Stimulated activated CD4-positive, alpha-beta T cell treated with anti-CD3 and anti-CD28 coated beads, TNF-alpha, amount 100 ng/mL, for 1 hour (primary cell): Measurements from ENCODE around the gene SMIM1.

ENCODE experiments used
- DNase-seq, 3 donors: peaks; one replicate each; pipeline ENCODE4 v3.0.0-alpha.2; 2020; ENCODE audit warnings: low read depth in 3 of 3, low spot score in 1 of 3

Gene SMIM1

DNA sequence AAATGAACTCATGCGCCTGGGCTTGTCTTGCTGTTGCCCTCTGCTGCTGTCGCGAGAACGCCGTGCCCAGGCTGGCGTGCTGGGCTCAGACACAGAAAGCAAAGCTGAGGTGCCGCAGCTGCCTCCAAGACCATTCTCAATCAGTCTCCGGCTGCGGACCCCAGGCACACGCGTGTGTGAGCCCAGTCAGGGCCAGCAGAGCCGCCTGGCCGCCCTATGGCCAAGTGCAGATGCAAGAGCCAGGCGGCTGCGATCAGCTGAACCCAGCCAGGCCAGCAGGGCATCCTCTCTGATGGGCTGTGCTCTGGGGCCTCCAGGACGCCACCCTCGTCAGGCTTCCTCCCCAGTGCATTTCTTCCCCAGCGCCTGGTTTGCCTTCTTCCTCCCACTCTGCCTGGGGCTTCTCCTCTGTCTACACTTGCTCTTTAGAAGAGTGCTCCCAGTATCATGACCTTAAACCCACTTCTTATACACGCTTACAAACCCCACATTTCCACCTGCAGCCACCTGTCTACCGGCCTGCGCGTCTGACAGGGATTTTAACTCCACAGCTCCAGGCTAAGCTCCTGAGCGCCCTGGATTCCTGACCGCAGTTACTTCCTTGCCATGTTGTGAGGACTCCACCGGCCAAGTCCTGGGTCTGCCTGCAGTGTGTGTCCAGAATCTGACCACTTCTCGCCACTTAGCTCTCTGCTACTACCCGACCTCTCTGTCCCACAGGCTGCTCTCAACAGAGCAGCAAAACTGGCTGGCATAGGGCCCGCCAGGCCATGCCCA, 45.5 kb downstream of the SMIM1 start:
- DNase-seq = no peak

GRCh38 chr1:3819771-3820200, 47.2 kb downstream of the SMIM1 start:
- no peak for DNase-seq

DNA sequence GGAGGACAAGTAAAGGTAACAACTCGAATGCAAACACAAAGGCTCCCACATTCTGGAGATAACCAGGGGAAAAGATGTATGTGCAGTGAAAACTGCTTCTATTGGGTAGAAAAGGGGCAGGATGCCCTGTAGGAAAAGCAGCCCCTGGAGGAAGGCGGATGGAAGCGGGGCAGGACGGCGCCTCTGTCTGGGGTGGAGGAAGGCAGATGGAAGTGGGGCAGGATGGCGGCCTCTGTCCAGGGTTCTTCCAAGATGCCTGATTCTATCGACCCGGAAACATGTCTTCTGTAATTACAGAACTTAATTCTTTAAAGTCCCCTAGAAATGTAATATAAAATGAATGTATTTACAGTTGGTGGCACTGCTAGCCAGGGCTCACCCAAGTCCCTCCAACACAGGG, 47.8 kb downstream of the SMIM1 start:
- no peak for DNase-seq

- no peak for DNase-seq
Measured at GRCh38 chr1:3821004-3821403, 48.5 kb downstream of the SMIM1 start.

DNA sequence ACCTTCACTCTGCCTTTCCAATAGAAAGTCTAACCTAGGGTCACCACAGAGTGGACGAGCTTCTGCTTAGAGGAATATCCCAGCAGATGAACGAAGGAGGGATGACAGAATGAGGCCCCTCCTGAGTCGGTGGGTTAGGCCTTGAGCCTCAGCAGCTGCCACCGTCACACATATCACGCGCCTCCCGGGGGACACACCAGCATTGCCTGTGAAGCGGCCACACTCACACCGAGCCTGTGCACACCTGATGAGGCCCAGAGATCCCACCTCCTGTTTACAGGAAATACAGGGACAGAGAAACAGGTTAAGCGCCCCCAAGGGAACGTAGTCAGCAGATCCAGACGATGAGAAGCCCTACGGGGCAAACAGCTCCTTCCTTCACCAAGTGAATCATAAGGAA, 48.9 kb downstream of the SMIM1 start:
- DNase-seq = no peak

- no peak for DNase-seq
Measured at GRCh38 chr1:3821908-3822307, 49.4 kb downstream of the SMIM1 start.

GRCh38 chr1:3822421-3822820, 49.9 kb downstream of the SMIM1 start:
- no peak for DNase-seq

GRCh38 chr1:3824650-3825049, 52.1 kb downstream of the SMIM1 start:
- no peak for DNase-seq

GRCh38 chr1:3825356-3825755, 52.8 kb downstream of the SMIM1 start:
- DNase-seq = no peak
